Endometrium (tissue), 2 donors: ENCODE results near the gene SETD5.
A peak's percentile ranks its signal among the peaks of the same experiment; 100 is the strongest.

Source experiments
- FAIRE-seq: peaks from 2 replicates; lab custom pipeline; 2012; peaks lifted over from hg19 to GRCh38; lab: Jason Lieb, UNC
- donor health status: control.
- donor health status: control.

The SETD5 gene

DNA sequence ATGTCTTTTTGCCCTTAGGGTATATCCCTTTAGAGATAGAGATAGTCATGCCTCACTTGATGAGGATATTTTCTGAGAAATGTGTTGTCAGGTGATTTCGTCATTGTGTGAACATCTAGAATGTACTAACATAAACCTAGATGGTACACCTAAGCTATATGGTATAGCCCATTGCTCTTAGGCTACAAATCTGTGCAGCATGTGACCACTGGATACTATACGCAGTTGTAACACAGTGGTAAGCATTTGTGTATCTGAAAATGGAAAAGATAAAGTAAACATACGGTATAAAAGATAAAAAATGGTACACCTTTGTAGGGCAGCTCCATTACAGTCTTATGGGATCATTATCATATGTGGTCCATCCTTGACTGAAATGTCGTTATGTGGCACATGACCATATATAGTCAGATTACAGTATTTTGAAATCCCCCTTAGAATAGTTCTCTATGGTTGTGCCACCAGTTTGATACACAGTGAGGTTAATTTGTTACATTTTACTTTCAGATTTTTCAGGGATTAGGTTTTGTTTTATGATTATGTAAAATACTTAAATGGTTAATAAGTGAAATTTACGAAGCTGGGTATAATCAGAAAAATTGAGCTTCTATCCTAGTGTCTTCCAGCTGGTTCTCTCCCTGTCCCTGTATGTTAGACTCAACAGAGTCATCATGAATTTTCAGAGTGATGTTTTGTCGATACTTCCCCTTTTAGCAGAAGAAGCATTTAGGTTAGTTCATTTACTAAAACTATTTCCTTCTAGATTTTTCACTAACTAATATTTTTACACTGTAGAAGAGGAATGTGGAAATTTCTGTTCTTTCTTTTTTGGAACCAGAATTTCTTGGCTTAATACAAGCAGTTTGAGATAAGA, 12.8 kb downstream of the SETD5 start:
- no peak for FAIRE-seq

- FAIRE-seq = no peak
Observed at GRCh38 chr3:9411302-9411701, 13.9 kb downstream of the SETD5 start.

DNA sequence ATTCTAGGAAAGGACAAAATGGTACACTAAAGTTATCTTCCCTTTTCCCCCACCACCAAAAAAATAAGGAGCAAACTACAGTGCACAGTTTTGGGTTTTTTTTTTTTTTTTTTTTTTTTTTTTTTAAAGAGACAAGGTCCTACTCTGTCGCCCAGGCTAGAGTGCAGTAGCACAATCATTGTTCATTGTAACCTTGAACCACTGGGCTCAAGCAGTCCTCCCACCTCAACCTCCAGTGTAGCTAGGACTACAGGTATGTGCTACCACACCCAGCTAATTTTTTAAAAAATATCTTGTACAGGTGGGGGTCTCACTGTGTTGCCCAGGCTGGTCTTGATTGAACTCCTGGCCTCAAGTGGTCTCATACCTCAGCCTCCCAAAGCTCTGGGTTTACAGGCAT, 14.9 kb downstream of the SETD5 start:
- FAIRE-seq = no peak

DNA sequence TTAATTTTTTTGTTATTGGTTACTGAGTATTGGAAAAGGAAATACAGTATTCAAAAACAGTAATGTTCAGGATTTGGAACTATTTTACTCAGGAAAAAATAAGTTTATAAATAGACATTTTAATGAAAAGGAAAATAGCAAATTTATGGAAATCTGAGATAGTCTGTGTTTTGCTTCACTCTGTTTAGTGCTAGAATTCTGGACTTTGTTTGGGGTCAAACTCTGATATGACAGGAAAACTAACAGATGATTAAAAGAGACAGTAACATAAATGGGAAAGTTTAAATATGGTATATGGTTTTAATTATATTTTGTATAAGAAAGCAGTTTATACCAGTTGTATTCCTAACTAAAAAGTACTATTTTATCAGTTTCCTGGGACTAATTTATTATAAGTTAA, 17.4 kb downstream of the SETD5 start:
- FAIRE-seq = no peak

GRCh38 chr3:9415485-9416138, 18.2 kb downstream of the SETD5 start:
- FAIRE-seq = no peak

GRCh38 chr3:9416139-9416780, 18.8 kb downstream of the SETD5 start:
- no peak for FAIRE-seq

- no peak for FAIRE-seq
Observed at GRCh38 chr3:9420850-9421549, 23.6 kb downstream of the SETD5 start.

DNA sequence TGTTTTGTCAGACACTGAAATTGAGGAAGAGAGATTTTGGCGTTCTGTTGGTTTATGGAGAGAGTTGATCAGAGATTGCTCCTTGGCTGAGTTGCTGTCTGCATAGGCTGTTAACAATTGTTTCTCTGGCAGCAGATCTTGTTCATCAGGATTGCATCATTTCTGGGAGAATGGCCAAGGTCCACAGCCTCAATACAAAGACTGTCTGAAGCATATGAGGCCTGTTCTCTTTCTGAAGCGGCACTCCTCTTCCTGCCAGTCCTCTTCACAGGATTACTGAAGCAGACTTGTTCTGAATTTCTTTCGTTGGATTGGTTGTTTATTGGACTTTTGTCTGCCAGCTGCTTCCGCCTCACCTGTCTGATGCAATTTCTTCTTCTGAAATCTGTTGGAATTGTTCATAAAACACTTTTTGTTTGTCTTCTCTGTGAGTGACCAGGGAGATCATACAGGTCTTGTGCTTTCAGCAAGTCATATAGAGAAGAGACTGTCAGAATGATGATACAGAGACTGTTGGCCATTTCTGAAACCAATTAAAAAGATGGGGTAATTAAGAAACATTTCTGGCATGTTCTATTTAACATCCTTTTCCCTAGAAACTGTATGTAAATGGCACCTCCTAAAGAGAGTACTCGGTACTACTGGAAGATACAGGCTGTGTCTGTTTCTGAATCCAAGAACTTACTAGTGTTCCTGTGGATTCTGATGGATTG, 25.5 kb downstream of the SETD5 start:
- FAIRE-seq = peak; percentile 85

DNA sequence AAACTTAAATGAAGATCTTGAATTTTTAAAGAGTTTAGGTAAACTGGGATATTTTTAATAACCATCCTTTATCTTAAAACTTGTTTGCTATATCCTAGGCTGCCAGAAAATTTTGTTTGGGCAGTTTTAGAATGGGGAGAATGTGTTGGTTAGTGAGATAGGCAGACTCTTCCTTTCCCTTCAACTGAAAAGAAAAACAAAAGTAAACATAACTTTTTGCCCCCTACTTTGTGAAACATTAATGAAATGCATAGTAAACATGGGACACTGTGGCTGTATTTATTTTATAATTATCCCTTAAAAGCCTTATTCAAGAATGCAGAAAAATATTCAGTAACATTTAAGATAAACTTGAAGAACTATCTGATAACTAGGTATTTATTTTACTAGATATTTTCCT, 31.0 kb downstream of the SETD5 start:
- FAIRE-seq = no peak

DNA sequence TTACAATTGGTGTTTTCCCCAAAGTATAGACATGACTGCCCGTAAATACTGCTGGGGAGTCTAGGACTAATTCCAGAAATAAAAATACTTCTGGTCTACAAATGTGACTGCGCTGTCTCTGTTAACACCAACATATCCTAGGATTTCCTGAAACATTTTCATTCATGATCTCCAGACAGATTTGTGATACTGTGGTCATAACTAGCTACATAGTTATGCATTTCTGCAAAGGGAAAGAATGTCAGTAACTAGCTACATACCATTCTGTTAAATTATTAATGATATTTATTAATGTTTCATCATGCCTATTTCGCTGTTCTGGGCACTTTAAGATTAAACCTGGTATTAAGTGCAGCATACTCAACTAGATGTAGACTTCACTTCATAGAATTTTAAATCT, 33.3 kb downstream of the SETD5 start:
- FAIRE-seq = no peak

DNA sequence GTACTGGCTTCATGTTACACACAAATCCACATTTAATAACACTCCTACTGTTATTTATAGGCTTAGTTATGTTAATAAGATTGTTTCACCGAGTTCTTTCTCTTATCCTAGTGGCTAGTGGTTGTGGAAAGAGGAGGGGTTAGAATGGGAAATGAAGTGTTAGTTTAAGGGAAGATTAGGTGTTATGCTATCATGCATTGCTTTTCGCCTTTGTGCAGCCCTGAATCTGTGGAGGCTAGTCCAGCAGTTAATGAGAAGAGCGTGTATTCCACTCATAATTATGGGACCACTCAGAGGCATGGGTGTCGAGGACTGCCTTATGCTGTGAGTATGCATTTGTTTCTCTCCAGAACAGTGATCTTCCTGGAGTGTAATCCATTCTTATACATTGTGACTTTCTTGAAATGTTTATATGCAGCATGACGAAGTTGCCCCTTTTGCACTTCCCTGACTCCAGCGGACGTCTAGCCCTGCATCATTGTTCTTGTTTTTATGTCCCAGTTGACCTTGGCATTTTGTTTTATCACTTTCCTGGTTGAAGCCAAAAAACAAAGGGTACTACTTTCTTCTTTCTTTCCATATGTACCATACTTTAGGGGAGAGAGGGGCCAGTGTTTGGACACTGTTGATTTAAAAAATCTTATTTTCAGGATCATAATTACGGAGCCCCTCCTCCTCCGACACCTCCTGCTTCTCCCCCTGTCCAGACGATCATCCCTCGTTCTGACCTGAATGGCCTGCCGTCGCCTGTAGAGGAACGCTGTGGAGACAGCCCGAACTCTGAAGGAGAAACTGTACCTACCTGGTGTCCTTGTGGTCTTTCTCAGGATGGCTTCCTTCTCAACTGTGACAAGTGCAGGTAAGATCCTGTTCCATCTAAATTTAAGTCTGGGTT, 36.5 kb downstream of the SETD5 start:
- no peak for FAIRE-seq

DNA sequence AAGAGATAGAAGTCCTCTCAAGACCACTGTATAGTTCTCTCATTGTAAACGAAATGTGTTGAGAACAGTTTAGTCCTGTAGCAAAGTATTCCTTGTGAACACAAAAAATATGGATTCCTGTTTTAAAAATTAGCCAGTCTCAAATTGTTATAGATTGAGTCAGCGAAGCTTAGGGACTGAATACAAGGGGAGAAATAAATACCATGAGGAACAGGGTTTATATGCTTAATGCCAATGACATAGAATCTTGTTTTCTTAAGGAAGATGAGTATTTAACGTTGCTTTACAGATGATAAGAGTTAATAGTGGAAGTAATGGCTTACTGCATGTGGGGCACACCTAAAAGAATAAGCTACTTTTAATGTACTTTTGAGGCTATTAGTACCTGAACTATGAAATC, 37.9 kb downstream of the SETD5 start:
- FAIRE-seq = no peak

GRCh38 chr3:9439331-9439730, 41.9 kb downstream of the SETD5 start:
- FAIRE-seq = no peak

DNA sequence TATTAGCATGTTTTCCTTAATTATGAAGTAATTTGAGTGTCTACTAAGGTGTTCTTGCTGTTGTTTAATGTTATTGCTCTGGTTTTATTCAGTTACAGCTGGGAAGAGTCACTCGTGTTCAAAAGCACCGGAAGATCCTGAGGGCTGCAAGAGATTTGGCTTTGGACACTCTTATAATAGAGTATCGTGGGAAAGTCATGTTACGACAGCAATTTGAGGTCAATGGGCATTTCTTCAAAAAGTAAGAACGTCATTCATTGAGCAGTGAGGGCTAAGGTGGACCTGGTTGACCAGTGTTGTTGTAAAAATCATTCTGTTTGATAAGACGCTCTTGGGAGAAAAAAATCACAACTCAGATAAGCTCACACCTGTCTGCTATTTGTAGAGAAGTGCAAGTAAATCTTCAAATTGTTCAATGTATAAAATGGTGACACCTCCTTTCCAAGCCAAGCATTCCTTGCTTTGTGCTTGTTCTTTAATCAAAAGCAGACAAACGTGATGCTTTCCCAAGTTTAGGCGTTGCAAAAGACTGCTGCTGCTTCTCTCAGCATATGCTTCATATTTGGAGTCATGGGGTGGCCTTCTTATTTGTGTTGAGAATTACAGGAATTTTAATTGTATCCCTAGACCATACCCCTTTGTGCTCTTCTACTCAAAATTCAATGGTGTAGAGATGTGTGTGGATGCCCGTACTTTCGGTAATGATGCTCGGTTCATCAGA, 44.2 kb downstream of the SETD5 start:
- FAIRE-seq = no peak

- FAIRE-seq = no peak
Observed at GRCh38 chr3:9448071-9448470, 50.7 kb downstream of the SETD5 start.

DNA sequence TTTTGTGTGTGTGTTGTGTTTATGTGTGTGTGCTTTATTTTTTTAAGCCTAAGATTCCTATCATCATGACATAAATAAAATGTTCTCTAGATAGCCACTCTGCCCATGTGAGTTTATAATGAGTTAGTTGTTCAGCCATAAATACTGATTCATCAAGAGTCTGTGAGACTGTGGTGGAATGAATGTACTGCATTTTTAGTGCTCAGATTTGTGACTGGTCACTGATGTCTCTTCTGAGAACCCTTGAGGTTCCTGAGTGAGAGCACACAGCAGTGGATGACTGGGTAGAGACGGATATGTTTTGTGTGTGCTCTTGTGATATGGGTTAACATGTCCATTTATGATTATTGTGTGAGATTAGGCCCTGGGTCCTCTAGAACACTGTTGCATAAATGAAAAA, 51.2 kb downstream of the SETD5 start:
- FAIRE-seq = no peak

GRCh38 chr3:9450126-9450525, 52.7 kb downstream of the SETD5 start:
- FAIRE-seq = no peak

- FAIRE-seq = no peak
Observed at GRCh38 chr3:9450991-9451390, 53.6 kb downstream of the SETD5 start.

GRCh38 chr3:9452417-9452816, 55.0 kb downstream of the SETD5 start:
- peak; percentile 15 for FAIRE-seq

DNA sequence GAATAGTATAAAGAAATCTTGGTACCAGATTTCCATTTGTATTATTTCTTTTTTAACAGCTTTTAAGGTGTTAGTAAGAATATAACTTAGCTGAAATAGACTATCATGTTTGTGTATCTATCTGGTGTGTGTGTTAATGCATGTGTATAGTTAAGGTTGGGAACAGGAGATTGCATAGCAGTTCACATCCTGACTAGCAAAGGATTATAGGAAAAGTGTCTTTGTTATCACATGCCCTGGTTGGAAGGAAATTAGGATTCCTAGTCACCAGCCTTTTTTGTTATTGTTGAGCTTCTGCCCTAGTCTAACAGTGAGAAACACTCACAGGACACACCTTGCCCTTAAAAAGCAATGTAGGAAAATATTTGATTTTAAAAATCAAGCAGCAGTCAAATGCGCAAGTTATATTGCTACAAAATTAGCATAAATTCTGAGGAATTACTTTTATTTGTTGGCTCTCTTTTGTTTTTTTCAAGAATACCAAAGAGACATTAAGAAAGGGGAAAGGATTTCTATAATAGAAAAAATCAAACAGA, 58.2 kb downstream of the SETD5 start:
- no peak for FAIRE-seq
